Skin epidermis (tissue), 12 donors: ENCODE measurements around the gene BEST1.

Experiments
- H3K27ac ChIP-seq, 21 experiments: fragments of 200-600 bp; sonication (generic) in 11 of 21; one replicate each; pipeline ENCODE4 v1.5.0; 2020; ENCODE audit warnings: mild to moderate bottlenecking in 3 of 21, inconsistent platforms in 2 of 21, moderate library complexity in 2 of 21
- H3K4me3 ChIP-seq, 7 experiments: fragments of 200-600 bp; sonication (generic) in 2 of 7; one replicate each; pipeline ENCODE4 v1.5.0; 2020; ENCODE audit warnings: inconsistent platforms in 2 of 7, mild to moderate bottlenecking in 2 of 7, moderate library complexity in 1 of 7

BEST1 gene

GRCh38 chr11:61959678-61960077 is 9.5 kb downstream of the BEST1 start:
- no peak overlapping the region for H3K27ac ChIP-seq
- H3K4me3 ChIP-seq, result no peak overlapping the region

DNA sequence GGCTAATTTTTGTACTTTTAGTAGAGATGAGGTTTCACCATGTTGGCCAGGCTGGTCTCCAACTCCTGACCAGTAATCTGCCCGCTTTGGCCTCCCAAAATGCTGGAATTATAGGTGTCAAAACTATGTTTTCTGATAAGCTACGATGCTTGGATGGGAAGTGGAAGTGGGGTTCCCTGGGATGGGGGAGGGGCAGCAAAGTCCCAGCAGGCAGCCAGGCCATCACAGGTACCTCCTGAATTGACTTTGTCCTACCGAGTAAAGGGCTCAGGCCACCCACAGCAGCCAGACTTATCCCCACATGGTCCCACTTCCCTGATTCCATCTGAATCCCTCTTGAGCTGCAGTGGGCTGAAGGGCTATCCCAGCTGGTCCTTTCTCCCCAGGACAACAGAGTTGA is 10.4 kb downstream of the BEST1 start:
- H3K27ac ChIP-seq, result peak overlapping the region in 1 of 21 experiments; percentile 12
- no peak overlapping the region for H3K4me3 ChIP-seq

- Histone ChIP-seq H3K4me3 (no peak overlapping the region), H3K27ac (peak overlapping the region in 8 of 21 experiments; percentile 9 to 97 (median 35))
Measured at GRCh38 chr11:61961570-61962212, 11.5 kb downstream of the BEST1 start.

GRCh38 chr11:61962213-61963015 is 12.3 kb downstream of the BEST1 start:
- peak overlapping the region in 1 of 7 experiments; percentile 8 for H3K4me3 ChIP-seq
- H3K27ac ChIP-seq, result peak overlapping the region in 16 of 21 experiments; percentile 0 to 98 (median 50)

DNA sequence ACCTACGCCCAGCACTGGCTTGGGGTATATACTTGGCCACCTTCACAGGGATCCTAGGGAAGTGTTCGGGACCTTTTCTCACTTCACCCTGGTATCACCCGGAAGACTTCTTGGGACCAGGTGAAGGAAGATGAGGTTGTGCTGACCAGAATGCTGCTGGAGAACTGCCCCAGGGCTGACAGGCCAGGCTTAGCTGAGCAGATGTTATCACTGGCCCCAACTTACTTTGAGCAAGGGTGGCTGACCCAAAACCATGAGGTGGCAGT is 12.8 kb downstream of the BEST1 start:
- Histone ChIP-seq H3K27ac (peak overlapping the region in 16 of 21 experiments; percentile 0 to 98 (median 50)), H3K4me3 (peak overlapping the region in 1 of 7 experiments; percentile 8)

DNA sequence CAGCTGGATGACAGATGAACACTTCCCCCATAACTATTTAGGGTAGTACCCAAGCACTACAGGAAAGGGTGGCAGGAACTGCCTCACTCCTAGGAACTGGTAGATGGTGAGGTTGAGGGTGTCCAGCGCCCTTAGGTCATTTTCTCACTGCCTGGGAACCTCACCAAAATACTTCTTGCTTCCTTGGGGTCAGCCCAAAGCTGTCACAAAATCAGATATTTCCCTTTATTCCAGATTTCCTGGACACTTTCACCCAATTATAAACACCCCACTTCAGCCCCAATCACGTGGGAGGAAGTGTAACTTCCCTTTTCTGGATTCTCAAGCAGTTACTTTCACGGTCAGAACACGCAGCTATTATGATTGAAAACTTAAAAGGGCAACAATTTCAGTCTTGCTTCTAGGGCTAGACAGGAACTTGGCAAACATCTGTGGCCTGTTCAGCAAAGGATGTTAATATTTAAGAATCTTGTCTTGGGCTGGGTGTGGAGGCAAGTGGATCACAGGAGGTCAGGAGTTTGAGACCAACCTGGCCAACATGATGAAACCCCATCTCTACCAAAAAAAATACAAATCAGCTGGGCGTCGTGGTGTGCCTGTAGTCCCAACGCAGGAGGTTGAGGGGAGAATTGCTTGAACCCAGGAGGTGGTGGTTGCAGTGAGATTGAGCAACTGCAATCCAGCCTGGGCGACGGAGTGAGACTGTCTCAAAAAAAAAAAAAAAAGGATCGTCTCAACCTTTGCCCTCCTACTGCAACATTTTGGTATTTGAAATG is 13.3 kb downstream of the BEST1 start:
- peak overlapping the region in 1 of 7 experiments; percentile 67 for H3K4me3 ChIP-seq
- peak overlapping the region in 18 of 21 experiments; percentile 0 to 99 (median 54) for H3K27ac ChIP-seq

- peak overlapping the region in 1 of 7 experiments; percentile 67 for H3K4me3 ChIP-seq
- H3K27ac ChIP-seq, result peak overlapping the region in 13 of 21 experiments; percentile 4 to 99 (median 62)
Measured at GRCh38 chr11:61964058-61964665, 14.0 kb downstream of the BEST1 start.

DNA sequence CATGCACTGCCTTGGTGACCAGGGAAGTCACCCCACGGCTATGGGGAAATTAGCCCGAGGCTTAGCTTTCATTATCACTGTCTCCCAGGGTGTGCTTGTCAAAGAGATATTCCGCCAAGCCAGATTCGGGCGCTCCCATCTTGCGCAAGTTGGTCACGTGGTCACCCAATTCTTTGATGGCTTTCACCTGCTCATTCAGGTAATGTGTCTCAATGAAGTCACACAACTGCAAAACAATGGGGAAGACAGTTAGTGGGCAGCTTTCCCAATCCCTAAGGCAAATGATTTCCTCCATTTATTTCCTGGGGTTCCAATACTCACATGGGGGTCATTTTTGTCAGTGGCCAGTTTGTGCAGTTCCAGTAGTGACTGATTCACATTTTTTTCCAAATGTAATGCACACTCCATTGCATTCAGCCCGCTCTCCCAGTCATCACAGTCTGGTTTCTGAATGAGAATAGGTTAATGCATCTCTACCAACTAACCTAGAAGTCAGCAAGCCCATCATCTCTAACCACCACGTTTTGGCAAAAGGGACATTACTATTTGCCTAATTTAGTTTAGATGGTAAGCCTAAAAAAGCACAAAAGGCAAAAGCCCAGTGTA is 14.6 kb downstream of the BEST1 start:
- H3K27ac ChIP-seq, result peak overlapping the region in 16 of 21 experiments; percentile 3 to 99 (median 98)
- H3K4me3 ChIP-seq, result peak overlapping the region; percentile 67 to 88 (median 75)

DNA sequence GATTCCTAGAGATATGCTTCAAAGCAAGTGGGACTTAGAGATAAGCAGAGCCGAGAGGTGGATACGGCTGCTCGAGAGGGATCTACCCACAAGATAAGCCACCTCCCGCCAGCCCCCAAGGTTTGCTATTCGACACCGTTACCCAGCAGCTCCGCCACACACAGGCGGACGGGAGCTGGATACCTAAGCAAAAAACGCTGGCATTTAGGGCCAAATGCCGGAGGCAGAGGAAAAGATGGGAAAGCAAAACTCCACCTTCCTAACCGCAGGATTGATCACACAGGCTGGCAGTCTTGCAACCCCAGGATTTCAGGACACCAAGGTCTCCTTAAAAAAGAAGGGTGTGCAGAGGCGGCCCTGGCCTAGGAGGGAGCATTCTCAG is 16.6 kb downstream of the BEST1 start:
- H3K27ac ChIP-seq, result peak overlapping the region; percentile 82 to 100 (median 97)
- peak overlapping the region; percentile 67 to 88 (median 75) for H3K4me3 ChIP-seq

- peak within 1 kb of the TSS; percentile 67 to 88 (median 75) for H3K4me3 ChIP-seq
- peak within 1 kb of the TSS; percentile 82 to 100 (median 97) for H3K27ac ChIP-seq
Measured at GRCh38 chr11:61967116-61967923, 17.2 kb downstream of the BEST1 start, which contains the start of gene FTH1. Gene FTH1, minus strand, starts transcription at chr11:61967634. Its CDS starts 209 bp downstream, at chr11:61967425.

GRCh38 chr11:61967924-61968757 is 18.0 kb downstream of the BEST1 start:
- H3K4me3 ChIP-seq, result peak overlapping the region; percentile 67 to 88 (median 75)

DNA sequence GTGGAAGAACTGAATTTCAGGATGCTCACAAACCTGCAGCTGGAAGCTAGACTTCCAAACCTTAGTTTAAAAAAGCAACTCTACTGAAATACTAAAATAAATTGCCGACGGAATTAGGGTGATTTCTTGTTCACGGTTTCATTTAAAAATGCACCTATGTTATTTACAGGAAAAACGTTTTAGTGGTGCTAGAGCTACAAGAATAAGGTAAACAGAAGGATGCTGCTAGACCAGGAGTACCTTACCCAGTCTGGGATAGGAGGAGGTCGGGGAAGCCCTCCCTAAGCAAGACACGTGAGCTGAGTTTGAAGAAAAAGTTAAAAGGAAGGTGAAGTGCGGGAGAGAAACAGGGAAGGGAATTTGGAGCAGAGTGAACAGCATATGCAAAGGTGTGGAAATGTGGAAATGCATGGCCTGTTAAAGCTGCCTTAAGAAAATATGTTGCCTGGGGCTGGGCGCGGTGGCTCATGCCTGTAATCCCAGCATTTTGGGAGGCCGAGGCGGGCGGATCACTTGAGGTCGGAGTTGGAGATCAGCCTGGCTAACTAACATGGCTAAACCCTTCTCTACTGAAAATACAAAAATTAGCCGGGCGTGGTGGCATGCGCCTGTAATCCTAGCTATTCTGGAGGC is 18.7 kb downstream of the BEST1 start:
- Histone ChIP-seq H3K27ac (peak overlapping the region; percentile 82 to 100 (median 97)), H3K4me3 (peak overlapping the region in 6 of 7 experiments; percentile 67 to 88 (median 76))

More at GRCh38 chr11:61967924-61968757, 18.0 kb downstream of the BEST1 start:
- peak overlapping the region; percentile 82 to 100 (median 97) for H3K27ac ChIP-seq

- Histone ChIP-seq H3K4me3 (no peak overlapping the region), H3K27ac (peak overlapping the region in 20 of 21 experiments; percentile 47 to 100 (median 97))
Measured at GRCh38 chr11:61969391-61969758, 19.2 kb downstream of the BEST1 start.

- peak overlapping the region in 20 of 21 experiments; percentile 78 to 100 (median 97) for H3K27ac ChIP-seq
- no peak overlapping the region for H3K4me3 ChIP-seq
Measured at GRCh38 chr11:61969838-61970662, 19.9 kb downstream of the BEST1 start.

GRCh38 chr11:61971248-61972111 is 21.3 kb downstream of the BEST1 start:
- Histone ChIP-seq H3K4me3 (no peak overlapping the region), H3K27ac (peak overlapping the region in 20 of 21 experiments; percentile 75 to 100 (median 96))
